Measurements from ENCODE around the gene KIF26B.
"Not testable (repeated sequence)": the region's sequence is repeated elsewhere in the genome, so short reads cannot be mapped to it uniquely, and the experiment has no call there.

Gene KIF26B

GRCh38 chr1:245386297-245386971 lies 231.6 kb downstream of the KIF26B start:
- DNase-seq (ENCODE audit: low read depth, low spot score) = no peak

DNA sequence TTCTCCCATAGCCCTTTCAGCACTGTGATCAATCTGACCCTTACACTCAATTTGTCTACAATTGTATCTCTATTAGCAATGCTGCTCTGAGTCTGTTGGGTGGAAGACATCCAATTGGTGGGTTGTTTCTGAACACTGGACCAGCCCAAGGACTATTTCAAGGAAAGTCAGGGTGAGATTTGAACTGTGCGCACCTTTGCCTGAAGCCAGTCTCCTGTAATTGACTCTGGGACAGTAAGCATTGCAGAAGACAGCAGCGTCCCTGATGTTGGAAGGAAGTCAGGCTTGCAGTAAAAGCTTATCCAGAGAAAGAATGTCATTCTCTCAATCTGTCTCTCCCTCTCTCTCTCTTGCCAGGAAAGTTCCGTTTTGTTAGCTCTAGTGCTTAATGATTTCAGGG lies 233.9 kb downstream of the KIF26B start:
- DNase-seq (ENCODE audit: low read depth, low spot score) = no peak

- no peak for DNase-seq (ENCODE audit: low read depth, low spot score)
Measured at GRCh38 chr1:245389873-245390272, 235.1 kb downstream of the KIF26B start.

DNA sequence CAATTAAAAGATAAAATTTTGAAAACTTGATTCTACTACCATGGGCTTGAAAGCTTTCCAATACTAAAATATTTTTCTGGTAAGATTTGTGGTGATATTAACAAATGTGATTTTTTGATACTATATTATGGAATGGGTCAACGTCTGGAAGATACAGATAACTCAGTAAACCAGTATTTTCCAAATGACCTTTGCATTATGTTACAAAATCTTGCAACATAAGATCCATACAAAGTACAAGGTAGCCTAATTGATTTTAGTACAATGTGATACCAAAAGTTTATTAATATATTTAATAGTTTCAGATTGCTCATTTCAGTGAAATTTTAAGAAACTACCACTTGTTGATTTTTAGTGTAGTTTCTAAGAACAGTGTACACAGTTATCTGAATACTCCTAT lies 236.2 kb downstream of the KIF26B start:
- DNase-seq (ENCODE audit: low read depth, low spot score) = no peak

GRCh38 chr1:245393694-245394093 lies 238.9 kb downstream of the KIF26B start:
- DNase-seq (ENCODE audit: low read depth, low spot score) = no peak

GRCh38 chr1:245395680-245396079 lies 240.9 kb downstream of the KIF26B start:
- DNase-seq (ENCODE audit: low read depth, low spot score) = no peak

DNA sequence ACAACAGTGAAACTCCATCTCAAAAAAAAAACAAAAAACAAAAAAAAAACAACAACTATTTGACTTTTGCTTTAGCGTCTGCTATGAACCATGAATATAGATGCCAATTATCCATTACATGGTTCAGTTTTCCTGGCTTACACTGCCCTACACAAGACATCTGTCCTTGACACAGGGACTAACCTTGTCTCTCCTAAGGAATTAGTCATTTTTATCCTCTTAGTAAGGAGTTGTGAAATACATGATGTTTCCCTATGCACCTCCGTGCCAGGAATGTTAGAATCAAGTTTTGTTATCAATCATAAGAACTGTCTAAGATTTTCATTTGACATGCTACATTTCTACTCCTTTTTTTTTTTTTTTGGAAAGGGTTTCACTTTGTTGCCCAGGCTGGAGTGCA lies 241.8 kb downstream of the KIF26B start:
- no peak for DNase-seq (ENCODE audit: low read depth, low spot score)

GRCh38 chr1:245397771-245398170 lies 243.0 kb downstream of the KIF26B start:
- DNase-seq (ENCODE audit: low read depth, low spot score) = no peak

DNA sequence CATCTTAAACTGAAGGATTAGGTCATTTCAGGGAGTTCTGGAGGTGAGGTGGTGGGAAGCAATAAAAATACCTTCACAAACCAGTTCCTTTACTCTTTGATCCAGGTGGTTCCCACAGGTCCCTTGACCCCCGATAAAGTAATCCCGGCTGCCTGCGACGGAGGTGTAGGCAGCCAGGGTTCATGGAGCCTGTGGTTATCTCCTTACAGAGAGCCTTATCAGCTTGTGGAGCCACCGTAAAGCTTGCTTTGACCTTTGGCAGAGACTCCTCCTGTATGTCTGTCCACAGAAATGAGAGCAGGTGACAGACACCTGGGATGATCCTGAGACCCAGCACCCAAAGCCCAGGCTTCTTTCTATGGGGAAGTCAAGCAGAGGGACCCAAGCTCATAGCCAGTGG lies 243.4 kb downstream of the KIF26B start:
- DNase-seq (ENCODE audit: low read depth, low spot score) = no peak

- no peak for DNase-seq (ENCODE audit: low read depth, low spot score)
Measured at GRCh38 chr1:245401881-245402587, 247.2 kb downstream of the KIF26B start.

- not testable (repeated sequence) for DNase-seq (ENCODE audit: low read depth, low spot score)
Measured at GRCh38 chr1:245402998-245403397, 248.2 kb downstream of the KIF26B start.

- DNase-seq (ENCODE audit: low read depth, low spot score) = no peak
Measured at GRCh38 chr1:245404527-245404926, 249.7 kb downstream of the KIF26B start.

DNA sequence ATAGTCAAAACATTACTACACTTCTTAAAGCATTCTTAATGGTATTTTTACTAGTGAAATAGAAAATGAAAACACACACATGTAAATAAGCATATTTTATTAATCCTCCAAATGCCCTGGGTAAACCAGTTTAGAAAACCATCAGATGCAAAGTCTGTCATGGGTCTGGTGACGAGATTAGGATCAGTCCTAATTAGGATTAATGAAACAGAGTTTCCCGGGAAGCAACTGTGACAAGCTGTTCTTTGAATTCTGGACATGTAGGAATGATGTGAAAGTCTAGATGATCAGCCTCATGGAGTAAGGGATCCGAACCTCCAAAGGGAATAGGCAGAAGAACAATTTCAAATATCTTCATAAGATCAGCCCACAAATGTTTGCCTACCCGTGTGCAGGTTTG lies 250.2 kb downstream of the KIF26B start:
- no peak for DNase-seq (ENCODE audit: low read depth, low spot score)

DNA sequence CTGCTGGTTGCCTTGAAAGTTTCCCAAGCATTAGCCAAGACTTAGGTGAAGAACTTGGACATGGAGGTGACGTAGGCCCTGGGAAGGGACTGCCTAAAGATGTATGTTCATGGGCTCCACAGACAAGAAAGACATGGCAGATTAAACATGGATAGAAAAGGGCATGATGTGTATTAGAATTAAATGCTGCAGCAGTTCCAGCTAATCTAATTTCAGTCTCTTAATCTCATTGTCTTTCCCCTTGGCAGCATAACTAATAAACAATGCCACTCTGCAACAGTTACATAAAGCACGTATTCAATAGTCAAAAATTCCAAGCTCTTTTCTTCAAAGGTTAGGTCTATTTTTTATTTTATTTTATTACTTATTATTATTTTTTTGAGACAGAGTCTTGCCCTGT lies 251.6 kb downstream of the KIF26B start:
- DNase-seq (ENCODE audit: low read depth, low spot score) = no peak

- no peak for DNase-seq (ENCODE audit: low read depth, low spot score)
Measured at GRCh38 chr1:245407983-245408382, 253.2 kb downstream of the KIF26B start.

DNA sequence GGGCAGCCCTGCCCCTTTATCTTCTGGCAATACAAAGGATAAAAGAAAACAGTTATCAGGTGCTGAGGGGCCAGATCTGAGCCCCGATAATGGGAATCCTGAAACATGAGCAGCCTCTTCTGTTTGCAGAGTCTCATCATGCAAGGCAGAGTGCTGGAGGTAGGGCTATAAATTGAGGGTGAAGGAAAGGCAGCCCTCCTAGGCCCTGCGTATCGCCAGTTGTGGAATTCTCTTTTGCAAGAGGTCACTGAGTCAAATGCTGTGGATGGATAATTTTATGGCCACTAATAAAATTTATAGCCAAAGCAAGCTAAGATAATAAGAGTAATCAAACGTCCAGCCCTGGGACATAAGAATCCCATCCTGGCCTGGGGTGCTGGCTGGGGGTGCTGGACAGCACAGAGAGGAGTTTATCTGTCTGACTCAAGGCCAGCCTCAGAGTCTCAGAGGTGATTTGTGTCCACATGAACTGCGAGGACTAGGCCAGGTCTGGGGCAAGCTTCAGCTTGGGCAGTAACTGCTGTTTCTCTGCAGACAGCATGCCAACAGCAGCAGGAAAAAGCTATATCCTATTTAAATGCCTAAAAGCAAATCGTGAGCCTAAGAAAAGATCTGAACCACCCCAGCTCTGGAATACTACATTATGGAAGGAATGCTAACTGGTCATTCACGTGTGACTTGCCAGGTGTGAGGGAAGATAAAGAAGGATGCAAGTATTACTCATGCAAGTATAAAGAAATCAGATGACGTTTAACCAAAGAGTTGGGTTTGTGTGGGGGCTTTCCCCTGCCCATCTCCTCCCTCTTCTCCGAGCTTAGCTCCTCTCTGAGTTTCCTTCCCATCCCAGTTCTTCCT lies 254.8 kb downstream of the KIF26B start:
- DNase-seq (ENCODE audit: low read depth, low spot score) = no peak

DNA sequence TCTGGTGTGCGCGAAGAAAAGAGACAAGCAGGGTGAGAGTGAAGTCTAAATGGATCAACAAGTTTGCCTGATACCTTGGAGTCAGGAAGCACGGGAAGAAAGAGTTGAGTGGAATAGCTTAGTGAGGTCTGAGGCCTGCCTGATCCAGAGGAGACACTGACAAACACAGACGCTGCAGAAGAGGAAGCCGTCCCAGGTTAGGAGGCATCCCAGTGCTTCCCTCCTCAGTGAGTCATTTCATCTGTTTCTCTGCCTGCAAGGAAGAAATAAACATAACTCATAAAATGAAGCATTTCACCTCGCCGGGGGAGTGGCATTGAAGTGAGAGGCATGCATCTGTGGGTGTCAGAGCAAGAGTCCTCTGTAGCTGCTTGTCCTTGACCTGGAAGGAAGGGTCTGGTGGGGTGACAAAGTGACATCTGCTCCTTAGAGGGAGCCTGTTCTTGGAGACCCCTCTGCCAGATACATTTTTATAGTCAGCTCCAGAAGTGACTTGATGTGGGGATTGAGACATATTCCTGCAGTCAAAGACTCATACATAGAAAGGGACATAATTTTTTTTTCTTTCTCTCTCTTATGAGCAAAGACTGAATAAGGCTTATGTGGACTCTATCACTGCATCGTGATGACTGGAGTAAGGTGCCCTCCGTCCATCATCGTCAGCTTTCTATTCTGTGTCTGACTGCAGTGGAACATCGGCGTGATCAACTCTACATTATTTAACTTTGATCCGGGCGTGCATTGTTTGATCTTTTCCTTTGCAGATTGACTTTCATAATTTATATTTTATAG lies 256.7 kb downstream of the KIF26B start:
- no peak for DNase-seq (ENCODE audit: low read depth, low spot score)

DNA sequence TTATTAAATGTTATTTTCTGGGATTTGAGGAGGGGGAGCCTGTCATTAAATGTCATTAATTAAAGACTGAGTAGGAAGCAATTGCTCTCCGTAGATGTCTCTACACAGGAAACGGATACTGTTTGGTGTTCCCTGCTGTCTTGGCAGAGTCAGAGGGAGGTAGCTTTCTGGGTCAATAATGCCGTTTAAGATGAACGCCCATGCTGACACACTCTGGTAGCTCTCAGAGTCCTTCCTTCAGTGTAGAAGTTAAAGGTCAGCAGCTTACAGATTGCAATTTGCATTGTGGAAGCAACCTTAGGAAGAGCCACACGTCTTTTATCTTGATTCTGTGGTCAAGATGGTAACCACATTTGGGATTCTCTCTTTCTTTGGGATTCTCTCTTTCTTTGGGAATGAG lies 257.5 kb downstream of the KIF26B start:
- DNase-seq (ENCODE audit: low read depth, low spot score) = no peak

GRCh38 chr1:245416781-245417180 lies 262.0 kb downstream of the KIF26B start:
- DNase-seq (ENCODE audit: low read depth, low spot score) = no peak

DNA sequence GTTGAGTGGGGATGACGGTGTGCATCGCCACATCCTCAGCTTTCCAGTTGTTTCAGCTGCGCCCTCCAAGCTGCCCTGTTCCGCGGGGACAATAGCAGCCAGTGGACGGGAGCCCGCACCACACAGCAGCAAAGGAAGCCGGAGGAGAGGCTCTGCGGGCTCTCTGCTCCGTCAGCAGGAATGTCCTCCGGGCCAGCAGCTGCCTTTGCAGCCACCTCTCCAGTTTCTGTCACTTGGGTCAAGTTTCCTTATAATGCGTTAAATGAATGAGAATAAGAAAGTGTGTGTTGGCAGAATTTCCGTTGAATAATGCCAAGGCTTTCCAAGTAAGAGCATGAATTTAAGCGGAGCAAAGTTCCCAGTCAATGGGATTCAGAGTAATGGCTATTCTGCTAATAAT lies 263.3 kb downstream of the KIF26B start:
- DNase-seq (ENCODE audit: low read depth, low spot score) = no peak

DNA sequence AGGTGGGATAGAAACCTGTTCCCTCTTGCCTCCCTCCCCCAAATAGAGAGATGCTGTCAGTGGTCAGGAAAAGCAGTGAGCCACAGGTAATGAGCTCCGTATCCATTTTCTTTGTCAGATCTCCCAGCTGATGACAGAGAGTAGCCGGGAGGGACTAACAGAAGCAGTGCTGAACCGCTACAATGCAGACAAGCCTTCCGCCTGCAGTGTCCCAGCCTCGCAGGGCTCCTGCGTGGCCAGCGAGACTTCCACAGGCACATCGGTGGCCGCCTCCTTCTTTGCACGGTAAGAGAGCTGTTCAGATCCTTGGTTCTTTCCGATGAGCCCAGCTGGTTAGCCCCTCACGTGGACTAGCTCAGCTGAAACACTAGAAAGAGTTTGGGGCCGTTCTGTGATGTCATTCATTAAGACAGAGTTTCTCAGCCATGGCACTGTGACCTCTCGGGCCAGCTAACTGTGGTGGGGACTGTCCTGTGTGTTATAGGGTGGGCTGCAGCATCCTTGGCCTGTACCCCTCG lies 264.7 kb downstream of the KIF26B start:
- no peak for DNase-seq (ENCODE audit: low read depth, low spot score)

DNA sequence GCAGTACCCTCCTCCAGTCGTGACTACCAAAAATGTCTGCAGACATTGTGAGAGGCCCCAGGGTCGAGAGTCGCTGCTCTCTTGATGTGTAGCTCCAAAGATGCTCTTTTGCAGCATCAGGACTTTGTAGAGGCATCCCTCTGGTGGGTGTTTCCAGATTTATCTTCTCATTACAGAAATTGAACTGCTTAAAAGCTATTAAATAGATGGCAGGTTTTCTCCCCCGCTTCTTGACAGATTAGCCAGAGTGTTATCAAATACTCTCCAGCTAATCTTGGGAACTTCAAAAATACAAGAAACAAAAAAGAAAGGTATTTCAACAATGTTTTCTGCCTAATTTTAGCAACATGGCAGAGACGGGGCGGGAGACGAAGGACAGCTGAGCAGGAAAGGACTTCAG lies 265.2 kb downstream of the KIF26B start:
- DNase-seq (ENCODE audit: low read depth, low spot score) = no peak
